Activated CD8-positive, alpha-beta memory T cell treated with anti-CD3 and anti-CD28 coated beads, Interleukin-2, amount 50 U/mL, for 4 hours (primary cell): Measurements from ENCODE around the gene PRKAG1.

Experiments used
- DNase-seq: peaks from one replicate; pipeline ENCODE4 v3.0.0-alpha.2; 2020

The PRKAG1 gene

DNA sequence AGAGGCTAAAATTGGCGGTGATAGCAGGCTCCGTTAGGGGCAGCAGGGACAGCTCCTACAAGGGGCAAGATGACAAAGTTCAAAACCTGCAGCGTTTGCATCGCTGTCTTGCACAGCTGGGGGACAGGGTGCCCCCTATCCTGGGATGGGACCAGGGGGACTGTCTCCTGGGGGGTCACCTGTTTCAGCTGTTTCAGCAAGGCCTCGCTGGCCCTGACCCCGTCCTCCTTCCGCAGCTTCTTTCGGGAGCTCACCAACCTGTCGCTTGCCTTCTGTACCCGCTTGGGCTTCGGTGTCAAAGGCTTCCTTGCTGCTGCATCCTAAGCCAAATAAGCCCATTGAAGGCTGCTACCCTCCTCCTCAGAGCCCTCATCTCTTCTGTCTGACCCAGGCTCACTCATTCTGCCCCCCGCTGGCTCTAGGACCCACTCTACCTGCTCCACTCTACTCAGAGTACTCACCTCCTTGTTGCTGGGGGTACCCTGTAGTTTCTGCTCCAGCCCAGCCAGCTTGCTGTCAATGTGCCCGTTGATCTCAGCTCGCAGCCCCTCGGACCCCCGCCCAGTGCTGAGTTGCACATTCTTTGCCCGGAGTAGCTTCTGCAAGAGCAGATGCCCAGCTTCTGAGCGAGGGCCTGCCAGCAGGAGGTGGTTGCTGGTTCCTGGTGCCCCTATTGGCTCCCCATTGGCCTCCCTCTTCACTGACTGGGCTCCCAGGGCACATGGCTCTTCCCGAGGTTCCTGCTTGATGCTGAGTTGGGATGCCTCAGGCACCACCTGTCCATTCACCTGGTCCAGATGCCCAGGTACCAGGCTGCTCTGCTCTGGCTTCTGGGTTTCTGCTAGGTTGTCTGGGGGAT lies 12.4 kb upstream of the PRKAG1 start:
- DNase-seq, result no peak

DNA sequence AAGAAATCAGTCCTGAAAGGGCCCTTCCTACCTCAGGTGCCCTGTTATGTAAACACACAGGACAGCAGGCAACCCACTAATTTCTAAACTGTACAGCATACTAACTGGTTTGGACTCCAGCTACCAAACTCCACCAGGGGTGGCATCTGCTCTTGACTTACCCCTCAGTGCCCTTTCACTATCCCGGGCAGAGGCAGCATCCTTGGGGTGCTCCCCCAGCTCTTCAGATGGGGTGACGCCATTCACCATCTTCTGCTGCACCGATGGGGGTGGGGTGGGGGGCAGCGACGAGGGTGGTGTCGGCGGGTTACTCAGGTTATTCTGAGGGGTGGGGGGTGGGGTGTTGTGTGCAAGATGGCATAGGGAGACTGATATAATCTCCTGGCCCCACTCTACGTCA lies 11.5 kb upstream of the PRKAG1 start:
- DNase-seq, result no peak

DNA sequence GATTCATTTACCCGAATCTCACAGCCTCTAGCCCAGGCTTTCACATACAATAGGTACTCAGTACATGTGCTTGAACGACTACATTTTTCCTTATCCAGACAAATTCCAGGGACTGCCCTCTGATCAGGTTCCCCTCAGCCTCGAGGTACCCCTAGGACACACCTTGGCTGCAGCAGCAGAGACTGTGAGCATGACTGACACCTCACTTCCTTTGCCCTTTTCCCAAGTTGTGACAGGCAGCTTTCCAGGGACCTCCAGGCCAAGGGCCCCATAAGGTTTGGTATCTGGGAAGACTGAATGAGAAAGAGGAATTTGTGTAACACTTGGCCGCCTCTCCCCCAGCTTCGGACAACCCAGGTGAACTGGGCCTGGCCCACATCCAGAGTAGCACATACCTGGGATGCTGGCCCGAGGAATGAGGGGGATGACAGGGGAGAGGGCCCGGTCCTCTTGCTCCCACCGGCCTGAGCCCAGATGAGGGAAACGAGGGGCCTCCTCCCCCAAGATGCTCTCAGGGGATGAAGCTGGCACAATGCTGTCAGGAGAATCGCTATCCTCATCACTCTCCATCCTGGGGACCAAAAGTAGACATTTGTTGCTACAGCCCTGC lies 10.2 kb upstream of the PRKAG1 start:
- DNase-seq, result no peak

- DNase-seq, result no peak
These were observed 9.4 kb upstream of the PRKAG1 start for GRCh38 chr12:49027846-49028555.

DNA sequence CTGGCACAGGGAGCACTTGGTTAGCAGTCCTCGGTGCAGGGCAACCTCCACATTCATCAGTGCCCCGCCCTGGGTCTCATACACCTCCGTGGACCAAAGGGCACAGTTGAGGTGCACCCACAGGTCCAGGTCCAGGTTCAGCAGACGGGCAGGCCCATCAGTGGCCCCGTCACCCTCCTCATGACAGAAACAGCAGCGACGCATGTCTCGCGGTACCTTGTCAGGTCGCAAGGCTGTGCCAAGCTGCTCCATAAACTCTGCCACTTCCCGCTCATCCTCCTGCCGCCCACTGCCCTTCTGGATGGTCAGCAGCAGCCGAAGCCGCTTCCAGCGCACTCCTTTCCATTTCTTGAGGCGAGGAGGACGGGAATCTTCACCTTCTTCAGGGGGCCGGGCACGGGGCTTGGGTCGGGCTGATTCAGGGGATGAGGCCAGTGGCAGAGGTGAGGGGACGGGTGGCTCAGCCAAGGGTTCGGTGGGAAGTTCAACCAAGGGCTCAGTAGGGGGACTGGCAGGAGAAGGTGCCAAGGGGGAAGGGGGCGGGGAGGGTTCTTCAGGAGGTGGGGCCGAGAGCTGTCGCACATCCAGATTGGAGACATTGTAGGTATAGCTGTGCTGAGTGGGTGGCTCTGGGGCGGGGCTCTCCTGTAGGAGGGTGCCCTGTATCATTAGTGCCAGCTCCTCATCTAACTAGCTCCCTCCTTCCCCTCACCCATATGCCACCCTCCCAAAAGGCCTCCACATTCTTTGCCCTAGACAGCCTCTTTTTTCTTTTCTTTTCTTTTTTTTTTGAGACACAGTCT lies 8.3 kb upstream of the PRKAG1 start:
- no peak for DNase-seq

DNA sequence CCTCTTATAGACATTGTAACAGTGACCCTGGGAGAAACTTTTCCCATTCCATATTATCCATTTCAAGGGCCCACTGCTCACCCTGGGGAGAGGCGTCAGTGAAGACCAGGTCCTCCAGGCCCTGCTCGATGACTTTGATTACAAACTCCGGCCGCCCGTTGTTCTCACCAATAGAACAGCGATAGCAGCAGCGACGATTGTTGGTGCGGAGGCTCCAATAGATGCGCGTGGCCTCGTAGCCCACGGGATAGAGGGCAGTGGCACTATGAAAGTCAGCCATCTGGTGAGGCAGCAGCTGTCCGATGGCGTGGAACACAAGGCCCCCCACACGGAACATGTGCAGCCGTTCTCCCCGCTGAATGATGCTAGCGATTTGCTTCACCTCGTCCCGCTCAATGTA lies 7.5 kb upstream of the PRKAG1 start:
- no peak for DNase-seq

DNA sequence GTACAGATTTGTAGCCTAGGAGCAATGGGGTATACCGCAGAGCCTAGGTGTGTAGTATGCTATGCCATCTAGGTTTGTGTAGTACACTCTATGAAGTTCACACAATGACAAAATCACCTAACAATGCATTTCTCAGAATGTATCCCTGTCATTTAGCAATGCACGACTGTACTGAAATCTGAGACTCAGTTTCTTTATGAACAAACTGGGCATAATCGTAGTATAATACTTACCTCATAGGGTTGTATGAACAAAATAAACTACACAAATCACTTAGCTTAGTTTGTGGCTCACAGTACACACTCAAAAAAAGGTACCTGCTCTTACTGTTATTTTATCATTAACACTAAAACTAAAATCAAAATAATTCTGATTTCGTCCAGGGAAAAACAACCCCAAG lies 6.9 kb upstream of the PRKAG1 start:
- DNase-seq, result no peak

- DNase-seq, result no peak
These were observed 6.0 kb upstream of the PRKAG1 start for GRCh38 chr12:49024543-49024942.

DNA sequence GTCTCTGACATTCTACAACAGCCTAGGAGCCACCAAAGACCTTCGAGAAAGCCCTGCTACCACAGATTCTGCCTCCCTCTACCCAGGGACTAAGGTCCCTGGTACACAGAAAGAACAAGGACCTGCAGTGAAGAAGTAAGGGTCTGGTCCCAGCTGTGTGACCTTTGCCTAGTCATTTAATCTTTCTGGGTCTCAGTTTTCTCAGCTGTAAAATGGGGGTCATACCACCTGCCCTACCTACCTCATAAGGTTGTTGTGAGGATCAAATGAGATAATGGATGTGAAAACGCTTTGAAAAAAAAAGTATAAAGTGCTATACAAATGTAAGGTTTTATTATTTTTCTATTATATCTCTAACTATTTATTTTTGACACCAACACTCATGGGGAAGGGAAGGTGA lies 5.2 kb upstream of the PRKAG1 start:
- no peak for DNase-seq

DNA sequence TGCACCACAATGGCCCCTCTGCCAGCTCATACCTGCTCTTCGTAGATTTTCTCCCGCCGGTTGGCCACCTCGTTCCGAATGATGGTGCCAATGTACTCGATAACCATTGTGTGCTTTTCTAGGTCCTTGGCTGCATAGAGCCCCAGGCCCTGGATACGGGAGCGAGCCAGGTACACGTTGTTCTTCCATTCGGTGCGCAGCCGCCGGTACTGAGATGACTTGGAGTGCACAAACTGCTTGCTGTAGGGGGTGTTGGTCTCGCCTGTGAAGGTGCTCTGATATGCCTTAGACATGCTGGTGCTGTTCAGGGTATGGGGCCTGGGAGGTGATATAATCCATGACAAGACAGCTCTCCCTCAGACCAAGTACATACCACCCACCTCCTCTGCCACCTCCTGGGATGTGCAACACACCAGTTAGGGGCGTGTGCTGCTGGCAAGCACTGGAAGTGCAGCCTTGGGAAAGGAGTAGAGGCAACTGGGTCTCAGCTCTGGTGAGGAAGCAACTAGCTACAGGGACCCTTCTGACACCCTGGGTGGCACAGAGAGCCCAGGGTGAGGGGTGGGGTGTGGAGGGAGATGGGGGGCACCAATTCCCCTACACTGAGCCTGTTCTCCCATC lies 4.1 kb upstream of the PRKAG1 start:
- no peak for DNase-seq

GRCh38 chr12:49021292-49021915 lies 2.8 kb upstream of the PRKAG1 start:
- no peak for DNase-seq

GRCh38 chr12:49020441-49020840 lies 1.9 kb upstream of the PRKAG1 start:
- no peak for DNase-seq

DNA sequence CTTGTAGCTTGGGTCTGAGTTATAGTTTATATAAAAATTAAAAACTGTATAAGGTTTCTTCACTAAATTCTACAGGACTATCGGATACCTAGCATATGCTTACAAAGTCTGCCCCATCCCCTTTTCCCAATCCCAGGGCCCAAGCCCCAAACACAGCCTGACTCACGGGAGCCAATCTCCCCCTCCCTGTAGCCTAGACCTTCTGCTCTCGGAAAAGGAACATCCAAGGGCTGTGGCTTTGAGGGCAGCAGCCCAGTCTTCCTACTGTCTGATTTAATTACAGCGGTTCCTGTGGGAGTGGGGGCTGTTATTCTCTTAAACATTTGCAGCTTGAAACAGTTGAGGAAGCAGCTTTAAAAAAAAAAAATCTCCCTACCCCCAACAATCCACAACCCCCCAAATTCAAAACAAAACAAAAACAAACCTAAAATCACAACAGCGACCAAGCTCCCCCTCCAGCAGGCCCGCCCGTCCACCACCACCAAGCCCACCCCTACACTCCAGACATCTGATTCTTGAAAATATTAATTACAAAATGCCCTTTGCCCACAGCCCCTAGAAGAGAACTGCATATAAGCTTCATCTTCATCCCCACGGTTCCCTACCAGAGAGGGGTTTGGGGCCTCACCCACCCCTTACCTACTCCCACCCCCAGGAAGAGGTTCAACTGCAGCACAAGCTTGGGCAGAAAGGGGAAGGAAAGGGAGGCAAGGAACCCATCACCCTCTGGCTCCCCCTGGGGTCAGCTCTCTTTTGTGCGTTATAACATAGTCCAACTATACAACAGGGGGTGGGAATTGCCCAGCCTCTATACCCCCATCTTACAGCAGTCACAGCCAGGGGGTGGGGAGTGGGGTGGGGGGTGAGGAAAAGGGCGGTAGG lies 1.1 kb upstream of the PRKAG1 start:
- peak; percentile 34 for DNase-seq

DNA sequence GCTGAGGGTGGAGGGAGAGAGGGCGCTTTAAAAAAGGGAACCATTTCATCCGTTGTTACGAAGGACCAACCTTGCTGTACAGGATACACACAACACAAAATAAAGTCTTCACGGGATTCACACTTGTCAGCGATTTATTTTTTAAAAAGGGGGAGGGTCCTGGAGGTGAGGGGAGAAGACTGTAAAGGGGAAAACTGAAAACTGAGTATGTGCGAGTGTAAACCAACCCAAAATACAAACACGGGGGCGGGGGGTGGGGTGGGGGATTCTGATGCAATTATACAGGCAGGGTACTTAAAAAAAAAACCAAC lies 499 bp upstream of the PRKAG1 start:
- DNase-seq, result no peak

DNA sequence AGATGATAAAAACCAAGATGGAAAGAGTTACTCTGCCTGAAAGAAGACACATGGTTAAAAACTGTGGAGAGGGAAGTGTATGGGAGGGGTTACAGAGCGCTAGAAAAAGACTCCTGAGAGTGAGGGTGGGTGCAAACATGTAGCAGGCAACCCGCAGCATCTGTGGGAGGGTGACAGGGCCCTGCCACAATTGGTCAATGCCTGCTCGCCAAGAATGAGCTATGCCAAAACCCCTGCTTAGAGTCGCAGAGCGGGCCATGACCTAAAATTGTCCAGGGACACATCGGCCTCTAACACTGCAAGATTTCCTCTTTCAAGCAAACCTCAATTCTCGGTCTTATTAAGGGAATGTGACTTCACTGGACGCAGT lies 700 bp downstream of the PRKAG1 start:
- no peak for DNase-seq

GRCh38 chr12:49015196-49015595 lies 3.4 kb downstream of the PRKAG1 start:
- no peak for DNase-seq

GRCh38 chr12:49014547-49014946 lies 4.0 kb downstream of the PRKAG1 start:
- DNase-seq, result no peak

GRCh38 chr12:49013428-49013827 lies 5.1 kb downstream of the PRKAG1 start:
- DNase-seq, result no peak

DNA sequence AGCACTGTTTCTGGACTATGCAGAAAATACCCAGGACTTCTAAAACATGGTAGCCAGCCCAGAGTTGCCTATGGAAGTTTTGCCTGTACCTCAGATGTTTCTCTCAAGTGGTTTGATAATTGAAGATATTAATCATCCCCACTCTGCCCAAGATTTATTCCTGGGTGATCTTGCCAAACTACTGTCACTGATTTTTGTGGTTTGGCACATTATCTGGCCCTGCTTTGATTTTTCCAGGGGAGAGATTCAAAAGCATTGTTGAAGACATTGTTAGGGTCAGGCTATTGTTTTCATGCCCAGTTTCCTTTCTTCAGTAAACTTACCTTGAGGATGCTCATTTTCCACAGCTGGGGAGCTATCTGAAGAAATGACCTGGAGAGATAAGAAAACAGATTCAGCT lies 5.8 kb downstream of the PRKAG1 start:
- DNase-seq, result no peak

DNA sequence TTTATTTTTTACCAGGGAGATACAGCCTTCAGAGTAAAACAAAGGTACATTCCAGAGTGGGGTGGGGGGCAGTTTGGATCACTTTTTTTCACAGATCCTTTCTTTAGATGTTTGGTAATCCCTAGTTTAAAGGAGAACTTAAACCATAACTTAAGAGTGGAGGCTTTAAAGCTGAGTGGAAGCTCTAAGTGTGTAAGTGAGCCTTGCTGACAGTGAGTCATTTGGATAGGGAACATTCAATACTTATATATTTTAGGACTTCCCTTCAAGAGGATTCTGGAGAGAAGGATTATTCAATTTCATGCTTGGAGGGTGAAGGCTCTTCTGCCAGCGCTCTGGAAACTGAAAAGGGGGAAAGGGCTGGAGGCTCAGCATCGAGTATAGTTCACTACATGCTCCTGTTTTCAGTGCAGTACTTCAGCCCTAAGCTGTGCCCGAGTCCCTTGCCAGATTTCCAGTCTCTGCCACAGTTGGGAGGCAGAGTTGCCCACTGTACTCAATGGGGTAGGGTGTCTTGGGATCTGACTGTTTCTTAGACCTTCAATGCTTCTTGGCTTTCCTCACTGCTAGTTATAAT lies 8.4 kb downstream of the PRKAG1 start:
- no peak for DNase-seq

DNA sequence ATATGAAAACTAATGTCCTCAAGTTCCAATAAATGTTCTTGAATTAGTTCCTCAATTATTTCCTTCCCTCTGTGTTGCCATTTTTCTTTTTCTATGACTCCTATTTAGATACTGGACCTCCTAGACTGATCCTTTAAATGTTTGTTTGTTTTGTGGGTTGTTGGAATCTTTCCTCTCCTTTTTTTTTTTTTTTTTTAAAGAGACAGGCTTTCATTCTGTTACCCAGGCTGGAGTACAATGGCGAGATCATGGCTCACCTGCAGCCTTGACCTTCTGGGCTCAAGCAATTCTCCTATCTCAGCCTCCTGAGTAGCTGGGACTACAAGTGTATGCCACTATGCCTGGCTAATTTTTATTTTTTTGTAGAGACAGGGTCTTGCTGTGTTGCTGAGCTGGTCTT lies 9.6 kb downstream of the PRKAG1 start:
- DNase-seq, result no peak
